ENCODE measurements around the gene DGKI. TPM values are rescaled to one million over a fixed set of nuclear protein-coding genes. Genes with fewer than 3 reads are reported as not detected.

DGKI gene
- total RNA-seq, 1 experiment from 2014 or later: 0.39 TPM

DNA sequence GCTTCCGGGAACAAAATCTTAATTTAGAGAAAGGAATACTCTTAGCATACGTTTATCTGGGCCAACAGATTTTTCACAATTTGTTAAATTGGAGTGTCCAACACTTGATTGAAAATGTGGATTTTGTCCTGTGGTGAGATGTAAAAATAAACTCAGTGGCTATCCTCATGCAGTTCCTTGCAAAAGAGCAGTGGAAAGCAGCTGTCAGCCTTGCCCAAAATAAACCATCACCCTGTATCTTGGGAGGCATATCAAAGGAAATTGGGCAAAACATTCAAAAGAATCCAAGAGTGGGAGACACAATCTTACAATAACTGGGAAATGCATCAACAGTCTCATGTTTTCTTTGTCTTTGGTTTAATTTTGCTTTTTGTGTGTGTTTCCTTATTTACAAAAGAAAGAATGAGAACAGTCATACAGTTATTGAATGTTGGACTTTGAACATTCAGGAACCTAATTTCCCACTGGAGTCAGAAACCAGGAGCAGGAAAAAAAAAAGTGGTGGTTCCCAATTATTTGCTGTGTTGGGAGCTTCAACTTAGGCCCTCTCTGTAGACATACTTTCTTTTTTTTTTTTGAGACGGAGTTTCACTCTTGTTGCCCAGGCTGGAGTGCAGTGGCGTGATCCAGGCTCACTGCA lies 44.4 kb upstream of the DGKI start:
- BruUV-seq (replicated peaks): no TSS peak
- no peak for TF ChIP-seq EZH2 (IDR thresholded peaks at IDR 0.05; ENCODE audit: borderline replicate concordance, low read depth, low read length, poor library complexity, severe bottlenecking)
- TF ChIP-seq, protein P1, sequence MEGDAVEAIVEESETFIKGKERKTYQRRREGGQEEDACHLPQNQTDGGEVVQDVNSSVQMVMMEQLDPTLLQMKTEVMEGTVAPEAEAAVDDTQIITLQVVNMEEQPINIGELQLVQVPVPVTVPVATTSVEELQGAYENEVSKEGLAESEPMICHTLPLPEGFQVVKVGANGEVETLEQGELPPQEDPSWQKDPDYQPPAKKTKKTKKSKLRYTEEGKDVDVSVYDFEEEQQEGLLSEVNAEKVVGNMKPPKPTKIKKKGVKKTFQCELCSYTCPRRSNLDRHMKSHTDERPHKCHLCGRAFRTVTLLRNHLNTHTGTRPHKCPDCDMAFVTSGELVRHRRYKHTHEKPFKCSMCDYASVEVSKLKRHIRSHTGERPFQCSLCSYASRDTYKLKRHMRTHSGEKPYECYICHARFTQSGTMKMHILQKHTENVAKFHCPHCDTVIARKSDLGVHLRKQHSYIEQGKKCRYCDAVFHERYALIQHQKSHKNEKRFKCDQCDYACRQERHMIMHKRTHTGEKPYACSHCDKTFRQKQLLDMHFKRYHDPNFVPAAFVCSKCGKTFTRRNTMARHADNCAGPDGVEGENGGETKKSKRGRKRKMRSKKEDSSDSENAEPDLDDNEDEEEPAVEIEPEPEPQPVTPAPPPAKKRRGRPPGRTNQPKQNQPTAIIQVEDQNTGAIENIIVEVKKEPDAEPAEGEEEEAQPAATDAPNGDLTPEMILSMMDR (conservative IDR thresholded peaks at IDR 0.05; ENCODE audit: low read depth, low read length): no peak
- H3K9me3 ChIP-seq (ENCODE audit: low read depth, low read length, poor library complexity, severe bottlenecking): no peaks in the 10 kb centered on the region
- DNase-seq (ENCODE audit: low spot score): no peak
- H3K27me3 ChIP-seq (replicated peaks; ENCODE audit: insufficient read depth, low read depth, low read length, poor library complexity): no peaks in the 10 kb centered on the region
- intact Hi-C loops (cut with micrococcal nuclease; ENCODE audit: unreplicated experiment): no loop called here
- H3K27ac ChIP-seq (ENCODE audit: low read depth, low read length, poor library complexity, severe bottlenecking): no peak overlapping the region
- H3K36me3 ChIP-seq (ENCODE audit: insufficient read depth, low read length, poor library complexity, severe bottlenecking): no peaks in the 10 kb centered on the region
- CTCF ChIA-PET: no interaction called here
- no peak overlapping the region for H3K4me3 ChIP-seq (ENCODE audit: low read depth, low read length, poor library complexity, severe bottlenecking)
- no peaks in the 10 kb centered on the region for H3K4me1 ChIP-seq (ENCODE audit: insufficient read depth, low read length, poor library complexity, severe bottlenecking)
- POLR2A ChIA-PET (ENCODE audit: low non-redundant PET): no interaction called here

GRCh38 chr7:137890449-137890921 lies 43.7 kb upstream of the DGKI start:
- intact Hi-C loops (cut with micrococcal nuclease; ENCODE audit: unreplicated experiment): no loop called here
- Histone ChIP-seq H3K36me3 (ENCODE audit: insufficient read depth, low read length, poor library complexity, severe bottlenecking) (no peaks in the 10 kb centered on the region), H3K27me3 (replicated peaks; ENCODE audit: insufficient read depth, low read depth, low read length, poor library complexity) (no peaks in the 10 kb centered on the region), H3K9me3 (ENCODE audit: low read depth, low read length, poor library complexity, severe bottlenecking) (no peaks in the 10 kb centered on the region), H3K4me1 (ENCODE audit: insufficient read depth, low read length, poor library complexity, severe bottlenecking) (no peaks in the 10 kb centered on the region), H3K4me3 (ENCODE audit: low read depth, low read length, poor library complexity, severe bottlenecking) (no peak overlapping the region), H3K27ac (ENCODE audit: low read depth, low read length, poor library complexity, severe bottlenecking) (no peak overlapping the region)
- no TSS peak for BruUV-seq (replicated peaks)
- DNase-seq (ENCODE audit: low spot score): no peak
- TF ChIP-seq, protein P1 (conservative IDR thresholded peaks at IDR 0.05; ENCODE audit: low read depth, low read length): no peak
- TF ChIP-seq EZH2 (IDR thresholded peaks at IDR 0.05; ENCODE audit: borderline replicate concordance, low read depth, low read length, poor library complexity, severe bottlenecking): no peak
- ChIA-PET CTCF (no interaction called here), POLR2A (ENCODE audit: low non-redundant PET) (no interaction called here)

DNA sequence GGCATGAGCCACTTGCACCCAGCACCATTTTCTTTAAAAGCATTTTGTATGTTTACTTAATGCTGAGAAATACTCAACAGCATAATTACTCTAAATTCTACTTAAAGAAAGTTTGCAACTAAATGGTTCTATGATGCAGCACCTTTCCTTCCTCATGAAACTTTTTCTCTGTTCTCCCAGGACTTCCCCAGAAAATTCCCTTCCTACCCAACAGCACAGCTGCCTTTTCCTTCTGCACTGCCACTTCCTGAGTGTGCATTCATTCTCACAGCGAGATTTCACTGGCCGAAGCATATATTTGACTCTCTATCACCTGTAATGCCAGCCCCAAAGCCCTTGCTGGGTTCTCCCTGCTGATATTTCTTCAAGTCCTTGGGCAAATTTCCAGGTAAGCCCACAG lies 41.5 kb upstream of the DGKI start:
- Histone ChIP-seq H3K36me3 (ENCODE audit: insufficient read depth, low read length, poor library complexity, severe bottlenecking) (no peaks in the 10 kb centered on the region), H3K9me3 (ENCODE audit: low read depth, low read length, poor library complexity, severe bottlenecking) (no peaks in the 10 kb centered on the region), H3K4me3 (ENCODE audit: low read depth, low read length, poor library complexity, severe bottlenecking) (no peak overlapping the region), H3K27me3 (replicated peaks; ENCODE audit: insufficient read depth, low read depth, low read length, poor library complexity) (no peaks in the 10 kb centered on the region), H3K4me1 (ENCODE audit: insufficient read depth, low read length, poor library complexity, severe bottlenecking) (no peaks in the 10 kb centered on the region), H3K27ac (ENCODE audit: low read depth, low read length, poor library complexity, severe bottlenecking) (no peak overlapping the region)
- no peak for TF ChIP-seq EZH2 (IDR thresholded peaks at IDR 0.05; ENCODE audit: borderline replicate concordance, low read depth, low read length, poor library complexity, severe bottlenecking)
- TF ChIP-seq, protein P1 (conservative IDR thresholded peaks at IDR 0.05; ENCODE audit: low read depth, low read length): no peak
- BruUV-seq (replicated peaks): no TSS peak
- ChIA-PET CTCF (interaction anchor here (0.6 kb wide), 1 partner anchor 15 kb away, joined by 4 read pairs; no protein-coding TSS in a partner anchor), POLR2A (ENCODE audit: low non-redundant PET) (no interaction called here)
- DNase-seq (ENCODE audit: low spot score): no peak
- intact Hi-C loops (cut with micrococcal nuclease; ENCODE audit: unreplicated experiment): no loop called here
